Astrocyte (in vitro differentiated cells and primary cell): ENCODE measurements around the gene HLA-DQB1.

ENCODE experiments used
- EZH2 ChIP-seq: IDR thresholded peaks from 2 replicates; pipeline ENCODE4 v1.6.1; 2012; ENCODE audit warnings: mild to moderate bottlenecking, low read length, inconsistent platforms; ENCODE audit not compliant: insufficient read depth
- TF ChIP-seq, protein P1 (sequence below): IDR thresholded peaks from 2 replicates; pipeline ENCODE4 v1.5.1; 2011; ENCODE audit warnings: low read depth, mild to moderate bottlenecking, inconsistent platforms, low read length, moderate library complexity; ENCODE audit not compliant: insufficient read depth

DNA sequence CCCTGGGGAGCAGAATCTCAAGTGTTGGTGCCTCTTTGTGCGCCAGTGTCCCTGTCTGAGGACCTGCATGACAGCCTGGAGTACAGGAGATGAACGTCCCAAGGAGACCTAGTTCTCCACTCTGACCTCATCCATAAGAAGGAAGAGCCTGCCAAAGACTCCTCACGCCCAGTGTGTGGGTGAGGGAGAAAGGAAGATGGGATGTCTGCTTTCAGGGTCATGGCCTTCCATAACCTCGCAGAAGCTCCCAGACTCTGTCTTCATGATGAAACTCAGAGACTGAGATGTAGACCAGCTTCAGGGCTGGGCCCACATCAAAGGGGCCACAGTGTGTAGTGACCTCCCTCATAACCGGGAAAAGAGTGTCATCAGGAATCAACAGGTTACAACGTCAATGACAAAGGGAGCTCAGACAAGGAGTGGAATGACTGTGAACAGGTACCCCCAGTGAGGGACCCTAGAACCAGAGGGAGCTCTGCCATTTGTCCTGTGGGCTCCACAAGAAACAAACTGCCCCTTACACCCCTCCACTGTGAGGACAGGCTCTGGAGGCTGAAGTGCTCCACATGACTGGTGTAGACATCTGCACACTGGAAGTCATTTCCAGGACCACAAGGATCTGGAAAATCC is 8.1 kb downstream of the HLA-DQB1 start:
- TF ChIP-seq, protein P1, sequence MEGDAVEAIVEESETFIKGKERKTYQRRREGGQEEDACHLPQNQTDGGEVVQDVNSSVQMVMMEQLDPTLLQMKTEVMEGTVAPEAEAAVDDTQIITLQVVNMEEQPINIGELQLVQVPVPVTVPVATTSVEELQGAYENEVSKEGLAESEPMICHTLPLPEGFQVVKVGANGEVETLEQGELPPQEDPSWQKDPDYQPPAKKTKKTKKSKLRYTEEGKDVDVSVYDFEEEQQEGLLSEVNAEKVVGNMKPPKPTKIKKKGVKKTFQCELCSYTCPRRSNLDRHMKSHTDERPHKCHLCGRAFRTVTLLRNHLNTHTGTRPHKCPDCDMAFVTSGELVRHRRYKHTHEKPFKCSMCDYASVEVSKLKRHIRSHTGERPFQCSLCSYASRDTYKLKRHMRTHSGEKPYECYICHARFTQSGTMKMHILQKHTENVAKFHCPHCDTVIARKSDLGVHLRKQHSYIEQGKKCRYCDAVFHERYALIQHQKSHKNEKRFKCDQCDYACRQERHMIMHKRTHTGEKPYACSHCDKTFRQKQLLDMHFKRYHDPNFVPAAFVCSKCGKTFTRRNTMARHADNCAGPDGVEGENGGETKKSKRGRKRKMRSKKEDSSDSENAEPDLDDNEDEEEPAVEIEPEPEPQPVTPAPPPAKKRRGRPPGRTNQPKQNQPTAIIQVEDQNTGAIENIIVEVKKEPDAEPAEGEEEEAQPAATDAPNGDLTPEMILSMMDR, result no peak
- TF ChIP-seq EZH2, result no peak
